GM12873 (cell line): ENCODE data around the gene LIN7B.

Experiments used
- CTCF ChIP-seq: IDR thresholded peaks from 2 replicates; pipeline ENCODE4 v1.5.1; 2012; ENCODE audit warnings: low read depth, mild to moderate bottlenecking, moderate library complexity, low read length, control low read depth; ENCODE audit not compliant: insufficient read depth; ENCODE audit errors: missing control alignments

The LIN7B gene

GRCh38 chr19:49148784-49149651, 34.8 kb downstream of the LIN7B start:
- TF ChIP-seq CTCF = no peak

GRCh38 chr19:49149652-49150105, 35.5 kb downstream of the LIN7B start:
- no peak for TF ChIP-seq CTCF

GRCh38 chr19:49150106-49150943, 36.2 kb downstream of the LIN7B start:
- no peak for TF ChIP-seq CTCF

- TF ChIP-seq CTCF = no peak
Measured at GRCh38 chr19:49150944-49151243, 36.7 kb downstream of the LIN7B start.

- TF ChIP-seq CTCF = no peak
Measured at GRCh38 chr19:49151267-49152118, 37.3 kb downstream of the LIN7B start.

- TF ChIP-seq CTCF = no peak
Measured at GRCh38 chr19:49152119-49152550, 38.0 kb downstream of the LIN7B start.

- no peak for TF ChIP-seq CTCF
Measured at GRCh38 chr19:49153167-49153809, 39.1 kb downstream of the LIN7B start.
